ENCODE data around the gene COQ8B.
"Not testable (repeated sequence)": the region's sequence is repeated elsewhere in the genome, so short reads cannot be mapped to it uniquely, and the experiment has no call there.

COQ8B gene

GRCh38 chr19:40663695-40664692 lies 52.7 kb downstream of the COQ8B start:
- DNase-seq = no peak

GRCh38 chr19:40662925-40663694 lies 53.6 kb downstream of the COQ8B start:
- DNase-seq = peak in 1 of 2 experiments; percentile 34

- no peak for DNase-seq
Observed at GRCh38 chr19:40661616-40662015, 55.1 kb downstream of the COQ8B start.

GRCh38 chr19:40659566-40659965 lies 57.1 kb downstream of the COQ8B start:
- DNase-seq = no peak

- DNase-seq = no peak
Observed at GRCh38 chr19:40659116-40659515, 57.6 kb downstream of the COQ8B start.

- DNase-seq = no peak
Observed at GRCh38 chr19:40658031-40658430, 58.7 kb downstream of the COQ8B start.

- not testable (repeated sequence) for DNase-seq
Observed at GRCh38 chr19:40655684-40656083, 61.0 kb downstream of the COQ8B start.

GRCh38 chr19:40652303-40652702 lies 64.4 kb downstream of the COQ8B start:
- not testable (repeated sequence) for DNase-seq

GRCh38 chr19:40650749-40651305 lies 65.9 kb downstream of the COQ8B start:
- no peak for DNase-seq

GRCh38 chr19:40649903-40650675 lies 66.6 kb downstream of the COQ8B start:
- DNase-seq = not testable (repeated sequence)

- DNase-seq = no peak
Observed at GRCh38 chr19:40646743-40647254, 69.9 kb downstream of the COQ8B start.

GRCh38 chr19:40642757-40643305 lies 73.9 kb downstream of the COQ8B start:
- no peak for DNase-seq

GRCh38 chr19:40642051-40642706 lies 74.5 kb downstream of the COQ8B start:
- no peak for DNase-seq

All from cerebellar nuclear complex (tissue), 1 donor.